Prostate gland (tissue), 2 donors: ENCODE data around the gene PPARA. TPM values are rescaled to one million over a fixed set of nuclear protein-coding genes. Genes with fewer than 3 reads are reported as not detected.

Experiments used
- DNase-seq: peaks from one replicate; pipeline ENCODE4 v3.0.0-alpha.2; 2019; ENCODE audit warnings: low spot score
- H3K27ac ChIP-seq, 2 donors: fragments of 200-600 bp; sonication (generic); 2 replicates each; pipeline ENCODE4 v1.5.1; 2017 to 2019
- H3K27me3 ChIP-seq: fragments of 200-600 bp; sonication (generic); replicated peaks from 2 replicates; pipeline ENCODE4 v1.5.1; 2019; ENCODE audit not compliant: insufficient read depth
- H3K36me3 ChIP-seq, 2 donors: fragments of 200-600 bp; sonication (generic); 1 replicate in 1 of 2; 2 replicates in 1 of 2; pipeline versions ENCODE4 v1.5.1 to v1.8.1; 2017 to 2019
- H3K4me1 ChIP-seq: fragments of 200-600 bp; sonication (generic); replicated peaks from 2 replicates; pipeline ENCODE4 v1.5.1; 2019
- H3K4me3 ChIP-seq, 2 donors: fragments of 200-600 bp; sonication (generic); 2 replicates each; pipeline ENCODE4 v1.5.1; 2017 to 2019
- H3K9me3 ChIP-seq: fragments of 200-600 bp; sonication (generic); 2 replicates; pipeline ENCODE4 v1.5.1; 2017
- CTCF ChIP-seq, 4 experiments: fragments of 200-600 bp in 2 of 4; fragments of 450-650 bp in 2 of 4; sonication (generic) in 2 of 4; IDR thresholded peaks; 1 replicate in 3 of 4; 2 replicates in 1 of 4; pipeline ENCODE4 v1.5.1; 2016 to 2019; ENCODE audit warnings: antibody characterized with exemption in 4 of 4, mild to moderate bottlenecking in 2 of 4, moderate library complexity in 2 of 4
- POLR2A ChIP-seq: fragments of 450-650 bp; IDR thresholded peaks from one replicate; pipeline ENCODE4 v1.6.1; 2016; ENCODE audit warnings: antibody characterized with exemption, mild to moderate bottlenecking
- POLR2AphosphoS5 ChIP-seq: sonication (generic); formaldehyde crosslinking; IDR thresholded peaks from one replicate; pipeline ENCODE4 v1.6.1; 2017; ENCODE audit warnings: antibody characterized with exemption
- WGBS: methylation state at CpG from one replicate; pipeline ENCODE4 v1.1.5; 2018; 5-methylcytosine and 5-hydroxymethylcytosine counted together
- intact Hi-C: fragments of 100-400 bp; cut with DNase I; formaldehyde crosslinking; loops from one replicate; pipeline ENCODE4 v1.14.2; 2022
- total RNA-seq, 2 donors: library from RNA; depleted of rRNA; stranded (reverse); fragments of >200 nt; gene quantifications; one replicate each; pipeline ENCODE4 v1.1.0, GENCODE V29; 2016

The PPARA gene
- total RNA-seq, 2 donors from 2014 or later: 21.2 to 27.3 TPM

DNA sequence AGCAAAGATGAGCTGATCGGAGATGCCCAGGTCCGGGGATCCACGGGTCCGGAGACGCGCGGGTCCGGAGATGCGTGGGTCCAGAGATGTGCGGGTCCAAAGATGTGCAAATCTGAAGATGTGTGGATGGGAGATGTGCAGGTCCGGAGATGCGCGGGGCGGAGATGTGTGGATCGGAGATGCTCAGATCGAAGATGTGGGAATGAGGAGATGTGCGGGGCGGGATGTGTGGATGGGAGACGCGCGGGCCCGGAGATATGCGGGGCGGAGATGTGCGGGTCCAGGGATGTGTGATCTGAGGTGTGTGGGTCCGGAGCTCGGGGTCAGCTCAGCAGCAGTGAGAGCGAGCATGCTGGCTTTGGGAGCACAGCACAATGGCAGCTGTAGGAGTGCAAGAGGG lies 64.3 kb downstream of the PPARA start:
- 97% methylated on average over 28 of the region's 28 CpGs for WGBS
- TF ChIP-seq POLR2A (no peak), CTCF (IDR thresholded peaks at IDR 0.05) (no peak), POLR2AphosphoS5 (no peak)
- H3K27me3 ChIP-seq: no peaks in the 10 kb centered on the region
- H3K4me3 ChIP-seq: no peak overlapping the region
- peaks cover 5 to 11% of the 10 kb centered on the region in 2 donors for H3K36me3 ChIP-seq
- H3K9me3 ChIP-seq: no peaks in the 10 kb centered on the region
- intact Hi-C loops: no loop called here
- H3K4me1 ChIP-seq: no peaks in the 10 kb centered on the region
- no peak for DNase-seq
- H3K27ac ChIP-seq: no peak overlapping the region

GRCh38 chr22:46219636-46220035 lies 69.3 kb downstream of the PPARA start:
- Histone ChIP-seq H3K36me3 (peaks cover 5 to 11% of the 10 kb centered on the region in 2 donors), H3K4me3 (no peak overlapping the region), H3K27ac (no peak overlapping the region), H3K4me1 (no peaks in the 10 kb centered on the region), H3K9me3 (no peaks in the 10 kb centered on the region), H3K27me3 (no peaks in the 10 kb centered on the region)
- DNase-seq: no peak
- TF ChIP-seq POLR2AphosphoS5: no peak
- intact Hi-C loops: no loop called here
- WGBS: 82% methylated on average over 10 of the region's 10 CpGs

DNA sequence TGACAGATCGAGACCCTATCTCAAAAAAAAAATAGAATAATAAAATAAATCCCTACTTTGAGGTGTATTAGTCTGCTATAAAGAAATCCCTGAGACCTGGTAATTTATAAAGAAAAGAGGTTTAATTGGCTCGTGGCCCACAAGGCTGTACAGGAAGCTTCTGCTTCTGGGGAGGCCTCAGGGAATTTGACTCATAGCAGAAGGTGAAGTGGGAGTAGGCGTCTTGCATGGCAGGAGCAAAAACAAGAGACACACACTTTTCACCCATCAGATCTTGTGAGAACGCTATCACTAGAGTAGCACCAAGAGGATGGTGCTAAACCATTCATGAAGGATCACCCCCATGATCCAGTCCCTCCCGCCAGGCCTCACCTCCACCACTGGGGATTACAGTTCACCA lies 70.6 kb downstream of the PPARA start:
- Histone ChIP-seq H3K4me1 (no peaks in the 10 kb centered on the region), H3K27me3 (no peaks in the 10 kb centered on the region), H3K9me3 (no peaks in the 10 kb centered on the region), H3K27ac (no peak overlapping the region), H3K4me3 (no peak overlapping the region), H3K36me3 (peaks cover 5 to 11% of the 10 kb centered on the region in 2 donors)
- intact Hi-C loops: no loop called here
- no peak for DNase-seq
- 93% methylated on average over 5 of the region's 5 CpGs for WGBS
- TF ChIP-seq CTCF (IDR thresholded peaks at IDR 0.05): no peak
- TF ChIP-seq POLR2AphosphoS5: no peak
- no peak for TF ChIP-seq POLR2A

GRCh38 chr22:46224044-46224897 lies 73.9 kb downstream of the PPARA start:
- 90% methylated on average over 23 of the region's 23 CpGs for WGBS
- no peaks in the 10 kb centered on the region for H3K27me3 ChIP-seq
- no peaks in the 10 kb centered on the region for H3K36me3 ChIP-seq
- no peaks in the 10 kb centered on the region for H3K4me1 ChIP-seq
- TF ChIP-seq POLR2AphosphoS5: no peak
- no peak for DNase-seq
- no peak overlapping the region for H3K4me3 ChIP-seq
- no peak overlapping the region for H3K27ac ChIP-seq
- intact Hi-C loops: no loop called here
- H3K9me3 ChIP-seq: no peaks in the 10 kb centered on the region

DNA sequence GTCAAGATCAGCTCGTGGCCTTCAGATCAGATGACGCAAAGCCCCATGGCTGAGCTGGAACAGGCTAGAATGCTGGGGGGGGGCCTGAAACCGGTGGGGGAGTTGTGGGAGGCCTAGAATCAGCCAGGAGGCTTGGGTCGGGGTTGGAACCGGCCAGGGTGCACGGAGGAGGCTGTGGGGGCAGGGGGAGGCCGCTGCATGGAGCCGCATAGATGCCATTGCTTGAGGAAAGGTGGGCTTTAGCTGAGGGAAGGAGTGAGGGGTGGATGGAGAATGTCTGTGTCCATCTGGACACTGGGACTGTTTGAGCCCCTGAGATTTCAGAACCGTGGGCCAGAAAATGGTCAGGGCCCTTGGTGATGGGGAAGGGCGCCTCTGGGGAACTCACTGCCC lies 74.6 kb downstream of the PPARA start:
- Histone ChIP-seq H3K36me3 (no peaks in the 10 kb centered on the region), H3K9me3 (no peaks in the 10 kb centered on the region), H3K27me3 (no peaks in the 10 kb centered on the region), H3K4me3 (no peak overlapping the region), H3K4me1 (no peaks in the 10 kb centered on the region), H3K27ac (no peak overlapping the region)
- no peak for DNase-seq
- TF ChIP-seq POLR2AphosphoS5 (no peak), POLR2A (no peak)
- intact Hi-C loops: no loop called here
- WGBS: 80% methylated on average over 10 of the region's 10 CpGs

GRCh38 chr22:46225631-46226030 lies 75.3 kb downstream of the PPARA start:
- Histone ChIP-seq H3K4me3 (no peak overlapping the region), H3K27ac (no peak overlapping the region), H3K9me3 (no peaks in the 10 kb centered on the region), H3K4me1 (no peaks in the 10 kb centered on the region), H3K36me3 (no peaks in the 10 kb centered on the region), H3K27me3 (no peaks in the 10 kb centered on the region)
- intact Hi-C loops: no loop called here
- WGBS: 86% methylated on average over 7 of the region's 7 CpGs
- TF ChIP-seq POLR2AphosphoS5 (no peak), CTCF (IDR thresholded peaks at IDR 0.05) (no peak), POLR2A (no peak)
- DNase-seq: no peak
